PFSK-1 (cell line): ENCODE measurements around the gene FAF1.

ENCODE experiments used
- POLR2AphosphoS5 ChIP-seq: IDR thresholded peaks from 2 replicates; pipeline ENCODE4 v1.6.1; 2012; ENCODE audit warnings: low read depth, mild to moderate bottlenecking, control low read depth, low read length, moderate library complexity
- REST ChIP-seq, 2 experiments: IDR thresholded peaks; 2 replicates each; pipeline versions ENCODE4 v1.6.1 to v1.8.0; 2011 to 2012; ENCODE audit warnings: low read depth in 2 of 2, low read length in 2 of 2, control low read depth in 1 of 2, inconsistent platforms in 1 of 2, mild to moderate bottlenecking in 1 of 2, moderate library complexity in 1 of 2; ENCODE audit not compliant: insufficient read depth in 1 of 2
- SIN3A ChIP-seq: IDR thresholded peaks from 2 replicates; pipeline ENCODE4 v1.6.1; 2012; ENCODE audit warnings: mild to moderate bottlenecking, low read length, moderate library complexity, borderline replicate concordance; ENCODE audit not compliant: insufficient read depth
- TAF1 ChIP-seq: IDR thresholded peaks from 2 replicates; pipeline ENCODE4 v1.6.1; 2012; ENCODE audit warnings: low read length, control low read depth, borderline replicate concordance; ENCODE audit not compliant: insufficient read depth

- TF ChIP-seq REST (IDR thresholded peaks at IDR 0.05; ENCODE audit: insufficient read depth in 1 of 2, low read depth in 2 of 2, low read length in 2 of 2) (no peak), POLR2AphosphoS5 (0 out of 2 replicates have a peak, but pooled peaks have one; percentile 74), SIN3A (peak; percentile 72; the same call in 1 of the 2 replicates), TAF1 (no peak)
Observed at GRCh38 chr1:50968821-50969610, 8.9 kb upstream of the FAF1 start.
